Measurements from ENCODE around the gene CSF2RB.

DNA sequence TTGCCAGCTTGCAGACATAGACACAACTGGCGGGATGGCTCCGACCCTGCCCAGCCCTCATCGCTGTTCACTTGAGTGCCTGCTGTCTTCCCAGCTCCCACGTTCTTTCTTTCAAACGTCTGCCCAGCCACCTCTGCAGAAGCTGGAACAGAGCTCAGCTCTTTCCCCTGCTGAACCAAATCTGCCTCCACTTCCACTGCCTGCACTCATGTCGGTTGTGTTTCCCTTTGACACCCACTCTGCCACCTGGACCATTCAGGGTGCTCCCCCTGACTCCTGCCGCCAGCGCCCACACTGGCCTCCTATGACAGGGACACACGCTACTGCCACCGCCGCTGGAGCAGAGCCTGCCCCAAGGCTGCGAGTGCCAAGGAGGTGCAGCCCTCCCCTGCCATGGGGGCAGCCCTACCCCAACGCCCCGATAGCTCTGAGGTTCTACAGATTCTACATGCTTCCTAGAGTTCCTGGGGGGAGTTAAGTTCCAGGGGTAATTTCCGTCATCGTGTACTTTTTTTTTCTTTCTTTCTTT, 67.9 kb downstream of the CSF2RB start:
- TF ChIP-seq CTCF (IDR thresholded peaks at IDR 0.05) (no peak), POLR2A (IDR thresholded peaks at IDR 0.05) (no peak)
